PC-3 (cell line): ENCODE measurements around the gene TXNL4B. TPM values are rescaled to one million over a fixed set of nuclear protein-coding genes. Genes with fewer than 3 reads are reported as not detected.

Experiments
- ATAC-seq: fragments of 200-7000 bp; cut with Tn5 transposase; 2 replicates; pipeline ENCODE4 v1.9.1; 2020; ENCODE audit warnings: mild to moderate bottlenecking, moderate library complexity
- BruUV-seq: library from RNA; stranded (reverse); fragments of 400-500 nt; replicated peaks from 2 replicates; lab custom pipeline; 2021; lab: Mats Ljungman, UMichigan
- CTCF ChIA-PET: fragments of 300-600 bp; sonication (Branson Sonifier 250); formaldehyde crosslinking; loops from one replicate; lab custom pipeline; 2022; ENCODE audit warnings: antibody characterized with exemption; lab: Charles Lee
- POLR2A ChIA-PET: fragments of 300-600 bp; sonication (Branson Sonifier 250); formaldehyde crosslinking; loops from one replicate; lab custom pipeline; 2022; ENCODE audit warnings: antibody characterized with exemption; ENCODE audit not compliant: unreplicated experiment; lab: Charles Lee
- DNase-seq: peaks from one replicate; pipeline ENCODE4 v3.0.0-alpha.2; 2015
- H2AFZ ChIP-seq: fragments of 300-600 bp; sonication (generic); 2 replicates; pipeline ENCODE4 v1.6.0; 2016; ENCODE audit warnings: antibody characterized with exemption, low read length
- H3F3A ChIP-seq: fragments of 300-600 bp; sonication (generic); one replicate; pipeline ENCODE4 v1.6.0; 2017; ENCODE audit warnings: antibody characterized with exemption, low read length, control low read depth, mild to moderate bottlenecking; ENCODE audit not compliant: unreplicated experiment
- H3K27ac ChIP-seq: fragments of 300-600 bp; sonication (generic); 2 replicates; pipeline ENCODE4 v1.5.1; 2016; ENCODE audit warnings: mild to moderate bottlenecking, low read length
- H3K27me3 ChIP-seq: fragments of 300-600 bp; sonication (generic); 2 replicates; pipeline ENCODE4 v1.6.1; 2016; ENCODE audit warnings: low read length, mixed read lengths
- H3K36me3 ChIP-seq: fragments of 300-600 bp; sonication (generic); 2 replicates; pipeline ENCODE4 v1.6.1; 2016; ENCODE audit warnings: low read depth, mixed run types, low read length, mixed read lengths
- H3K4me1 ChIP-seq: fragments of 300-600 bp; sonication (generic); 2 replicates; pipeline ENCODE4 v1.5.1; 2016; ENCODE audit warnings: low read length; ENCODE audit not compliant: insufficient read depth
- H3K4me2 ChIP-seq: fragments of 300-600 bp; sonication (generic); 2 replicates; pipeline ENCODE4 v1.6.0; 2016; ENCODE audit warnings: low read length
- H3K4me3 ChIP-seq: fragments of 300-600 bp; sonication (generic); 2 replicates; pipeline ENCODE4 v1.5.1; 2016; ENCODE audit warnings: mild to moderate bottlenecking, low read length, mixed read lengths
- H3K79me2 ChIP-seq: fragments of 300-600 bp; sonication (generic); 2 replicates; pipeline ENCODE4 v1.6.1; 2017; ENCODE audit warnings: low read length, mixed read lengths
- H3K9ac ChIP-seq: fragments of 300-600 bp; sonication (generic); 2 replicates; pipeline ENCODE4 v1.6.0; 2016; ENCODE audit warnings: mild to moderate bottlenecking, low read length
- H3K9me2 ChIP-seq: fragments of 300-600 bp; sonication (generic); replicated peaks from 2 replicates; pipeline ENCODE4 v1.6.1; 2016; ENCODE audit warnings: mixed run types, low read length, mixed read lengths
- H3K9me3 ChIP-seq: fragments of 300-600 bp; sonication (generic); 2 replicates; pipeline ENCODE4 v1.6.1; 2016; ENCODE audit warnings: low read length, mixed read lengths
- H4K20me1 ChIP-seq: fragments of 300-600 bp; sonication (generic); 2 replicates; pipeline ENCODE4 v1.6.1; 2016; ENCODE audit warnings: low read length, mixed read lengths
- CTCF ChIP-seq: fragments of 300-600 bp; sonication (generic); conservative IDR thresholded peaks from 2 replicates; pipeline ENCODE4 v1.5.1; 2017; ENCODE audit warnings: antibody characterized with exemption, low read depth, mild to moderate bottlenecking, low read length
- EZH2 ChIP-seq: fragments of 300-600 bp; sonication (generic); IDR thresholded peaks from one replicate; pipeline ENCODE4 v1.6.1; 2017; ENCODE audit warnings: antibody characterized with exemption, mild to moderate bottlenecking, low read length; ENCODE audit not compliant: unreplicated experiment
- EZH2phosphoT487 ChIP-seq: fragments of 300-600 bp; sonication (generic); IDR thresholded peaks from 2 replicates; pipeline ENCODE4 v1.6.1; 2018; ENCODE audit warnings: mild to moderate bottlenecking, antibody characterized with exemption, low read length, borderline replicate concordance
- intact Hi-C: fragments of 100-400 bp; cut with micrococcal nuclease; formaldehyde crosslinking; loops from 2 replicates; pipeline ENCODE4 v1.9.0; 2023
- total RNA-seq: library from RNA; depleted of rRNA; stranded (reverse); fragments of >200 nt; gene quantifications from 2 replicates; pipeline ENCODE4 v1.2.3, GENCODE V29; 2014

Gene TXNL4B
- total RNA-seq, 1 experiment from 2014 or later = 9.6 TPM

- POLR2A ChIA-PET = no interaction called here
- H3K9me3 ChIP-seq = no peaks in the 10 kb centered on the region
- no peaks in the 10 kb centered on the region for H3K9me2 ChIP-seq
- H4K20me1 ChIP-seq = no peaks in the 10 kb centered on the region
- no peak for TF ChIP-seq EZH2
- no peak for TF ChIP-seq CTCF
- no peak for TF ChIP-seq EZH2phosphoT487
- H3K27ac ChIP-seq = no peak overlapping the region
- no peaks in the 10 kb centered on the region for H3K27me3 ChIP-seq
- H3K4me1 ChIP-seq = no peaks in the 10 kb centered on the region
- BruUV-seq = no TSS peak
- no peaks in the 10 kb centered on the region for H3K36me3 ChIP-seq
- H3K9ac ChIP-seq = no peak overlapping the region
- H2AFZ ChIP-seq = no peak overlapping the region
- H3K79me2 ChIP-seq = no peaks in the 10 kb centered on the region
- intact Hi-C loops = no loop called here
- DNase-seq = no peak
- H3F3A ChIP-seq = no peaks in the 10 kb centered on the region
- no peak overlapping the region for H3K4me2 ChIP-seq
- no peak overlapping the region for H3K4me3 ChIP-seq
- CTCF ChIA-PET = no interaction called here
- ATAC-seq = no peak
Measured at GRCh38 chr16:72138064-72138572, 44.7 kb upstream of the TXNL4B start.

GRCh38 chr16:72137380-72138063, 44.1 kb upstream of the TXNL4B start:
- Histone ChIP-seq H3K4me2 (no peak overlapping the region), H3K4me1 (no peaks in the 10 kb centered on the region), H3K4me3 (no peak overlapping the region), H3K9me2 (no peaks in the 10 kb centered on the region), H4K20me1 (no peaks in the 10 kb centered on the region), H3K9me3 (no peaks in the 10 kb centered on the region), H3K27me3 (no peaks in the 10 kb centered on the region), H3F3A (no peaks in the 10 kb centered on the region), H2AFZ (no peak overlapping the region), H3K27ac (no peak overlapping the region), H3K36me3 (no peaks in the 10 kb centered on the region), H3K9ac (no peak overlapping the region), H3K79me2 (no peaks in the 10 kb centered on the region)
- POLR2A ChIA-PET = no interaction called here
- no peak for TF ChIP-seq EZH2phosphoT487
- TF ChIP-seq CTCF = no peak
- ATAC-seq (no peak), DNase-seq (no peak)
- BruUV-seq = no TSS peak
- CTCF ChIA-PET = no interaction called here
- intact Hi-C loops = no loop called here

- no peak overlapping the region for H2AFZ ChIP-seq
- H3K27ac ChIP-seq = no peak overlapping the region
- TF ChIP-seq EZH2phosphoT487 = no peak
- no peak for TF ChIP-seq CTCF
- no peak for TF ChIP-seq EZH2
- ChIA-PET CTCF (interaction anchor here (0.6 kb wide), 1 partner anchor 246 kb away, joined by 3 read pairs; no protein-coding TSS in a partner anchor), POLR2A (no interaction called here)
- intact Hi-C loops = no loop called here
- ATAC-seq (no peak), DNase-seq (no peak)
- no peaks in the 10 kb centered on the region for H3F3A ChIP-seq
- H3K4me2 ChIP-seq = no peak overlapping the region
- no peaks in the 10 kb centered on the region for H3K9me3 ChIP-seq
- H3K9ac ChIP-seq = no peak overlapping the region
- no peaks in the 10 kb centered on the region for H4K20me1 ChIP-seq
- no peaks in the 10 kb centered on the region for H3K27me3 ChIP-seq
- BruUV-seq = no TSS peak
- no peaks in the 10 kb centered on the region for H3K9me2 ChIP-seq
- no peaks in the 10 kb centered on the region for H3K4me1 ChIP-seq
- no peak overlapping the region for H3K4me3 ChIP-seq
- no peaks in the 10 kb centered on the region for H3K36me3 ChIP-seq
- no peaks in the 10 kb centered on the region for H3K79me2 ChIP-seq
Measured at GRCh38 chr16:72134507-72134906, 41.1 kb upstream of the TXNL4B start.
